ENCODE results near the gene ZNF407. TPM values are rescaled to one million over a fixed set of nuclear protein-coding genes. Genes with fewer than 3 reads are reported as not detected.

ZNF407 gene
- total and polyA plus RNA-seq, 2 donors: 5.1 to 9.7 TPM

DNA sequence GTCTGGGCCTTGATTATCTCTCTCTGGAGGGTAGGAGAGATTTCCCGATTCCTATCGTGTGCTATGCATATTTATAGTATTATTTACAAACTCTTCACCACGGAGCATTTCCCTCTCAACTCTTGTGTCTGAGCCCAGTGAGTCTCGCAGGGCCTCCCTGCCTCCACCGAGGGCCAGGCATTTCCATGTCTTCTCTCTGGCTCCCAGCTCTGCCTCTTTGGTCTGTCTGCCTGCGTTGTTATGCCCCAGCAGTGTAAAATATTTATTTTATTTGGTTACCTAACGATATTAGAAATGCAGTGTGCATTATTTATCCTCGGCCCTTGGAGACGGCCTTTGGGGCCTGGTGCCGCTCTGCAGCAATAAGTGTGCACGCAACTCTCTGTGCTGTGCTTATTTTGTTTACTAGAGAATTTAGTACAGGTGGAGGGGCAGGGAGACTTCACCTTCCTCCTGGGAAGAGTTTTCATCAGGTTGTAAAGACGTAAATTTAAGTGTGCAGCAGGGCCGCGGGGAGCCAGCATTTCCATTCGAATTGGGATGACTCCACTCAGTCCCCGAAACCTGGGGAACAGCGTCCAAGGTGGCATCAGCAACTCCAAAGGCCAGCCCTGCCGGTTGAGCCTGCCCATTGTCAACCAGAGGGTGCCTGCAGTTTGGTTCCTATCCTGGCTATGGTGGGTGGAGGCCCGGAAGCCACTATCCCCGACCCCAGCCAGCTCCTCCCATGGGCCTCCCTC, 511.1 kb downstream of the ZNF407 start:
- 90% methylated on average over 20 of the region's 20 CpGs for WGBS
- H3K27ac ChIP-seq (ENCODE audit: low read depth in 1 of 2, low read length in 1 of 2): no peak overlapping the region
- no peaks in the 10 kb centered on the region for H3K36me3 ChIP-seq (ENCODE audit: control insufficient read depth in 2 of 2, insufficient read depth in 2 of 2, low read length in 1 of 2)
- H3K27me3 ChIP-seq (ENCODE audit: control insufficient read depth in 2 of 2, insufficient read depth in 1 of 2, low read length in 1 of 2): peaks cover 0 to 4% of the 10 kb centered on the region in 2 donors
- no peaks in the 10 kb centered on the region for H3K4me1 ChIP-seq (ENCODE audit: control insufficient read depth in 2 of 2, insufficient read depth in 2 of 2, low read length in 2 of 2)
- no peak overlapping the region for H3K4me3 ChIP-seq (ENCODE audit: low read length in 2 of 2)
- no peaks in the 10 kb centered on the region for H3K9me3 ChIP-seq (ENCODE audit: control insufficient read depth in 2 of 2, insufficient read depth in 1 of 2, low read length in 1 of 2)
- DNase-seq (ENCODE audit: low read depth in 6 of 9, low spot score in 9 of 9): no peak

DNA sequence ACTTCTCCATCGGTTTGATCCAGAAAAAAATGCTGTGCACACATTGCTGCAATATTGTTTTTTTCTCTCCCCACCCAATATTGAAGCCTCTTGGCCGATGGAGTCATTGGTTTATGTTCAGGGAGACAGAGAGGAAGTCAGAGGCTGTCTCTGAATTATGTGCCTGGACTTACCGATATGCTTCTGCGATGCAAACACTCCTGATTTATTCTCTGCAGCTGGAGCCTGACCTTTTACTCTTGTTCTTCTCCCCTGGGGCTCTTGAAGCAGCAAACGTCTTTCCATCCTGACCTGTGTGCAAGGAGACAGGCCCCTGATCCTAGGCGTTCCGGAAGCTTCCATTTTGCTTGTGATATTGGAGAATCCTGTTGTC, 511.6 kb downstream of the ZNF407 start:
- WGBS: 91% methylated on average over 7 of the region's 7 CpGs
- H3K9me3 ChIP-seq (ENCODE audit: control insufficient read depth in 2 of 2, insufficient read depth in 1 of 2, low read length in 1 of 2): no peaks in the 10 kb centered on the region
- H3K4me1 ChIP-seq (ENCODE audit: control insufficient read depth in 2 of 2, insufficient read depth in 2 of 2, low read length in 2 of 2): no peaks in the 10 kb centered on the region
- H3K27ac ChIP-seq (ENCODE audit: low read depth in 1 of 2, low read length in 1 of 2): no peak overlapping the region
- DNase-seq (ENCODE audit: low read depth in 6 of 9, low spot score in 9 of 9): no peak
- no peak overlapping the region for H3K4me3 ChIP-seq (ENCODE audit: low read length in 2 of 2)
- peaks cover 0 to 4% of the 10 kb centered on the region in 2 donors for H3K27me3 ChIP-seq (ENCODE audit: control insufficient read depth in 2 of 2, insufficient read depth in 1 of 2, low read length in 1 of 2)
- H3K36me3 ChIP-seq (ENCODE audit: control insufficient read depth in 2 of 2, insufficient read depth in 2 of 2, low read length in 1 of 2): no peaks in the 10 kb centered on the region

DNA sequence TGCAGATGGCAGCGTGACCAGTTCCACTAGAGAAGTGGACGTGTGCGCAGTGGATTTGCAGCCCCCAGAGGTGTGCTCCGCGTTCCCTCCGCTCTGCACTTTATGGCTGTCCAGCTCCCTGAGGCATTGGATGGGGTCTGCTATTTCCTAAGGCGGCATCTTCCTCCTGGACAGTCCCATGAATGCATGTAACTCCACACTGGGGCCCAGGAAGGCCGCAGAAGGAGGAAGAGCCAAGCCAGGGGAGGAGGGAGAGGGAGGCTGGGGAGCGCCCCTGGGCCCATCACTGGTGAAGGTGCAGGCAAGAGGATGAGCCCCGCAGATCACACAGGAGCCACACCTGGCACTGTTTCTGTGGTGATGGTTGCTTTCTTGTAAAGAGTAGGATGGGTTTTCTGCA, 512.1 kb downstream of the ZNF407 start:
- WGBS: 97% methylated on average over 10 of the region's 10 CpGs
- no peak for DNase-seq (ENCODE audit: low read depth in 6 of 9, low spot score in 9 of 9)
- H3K27ac ChIP-seq (ENCODE audit: low read depth in 1 of 2, low read length in 1 of 2): no peak overlapping the region

DNA sequence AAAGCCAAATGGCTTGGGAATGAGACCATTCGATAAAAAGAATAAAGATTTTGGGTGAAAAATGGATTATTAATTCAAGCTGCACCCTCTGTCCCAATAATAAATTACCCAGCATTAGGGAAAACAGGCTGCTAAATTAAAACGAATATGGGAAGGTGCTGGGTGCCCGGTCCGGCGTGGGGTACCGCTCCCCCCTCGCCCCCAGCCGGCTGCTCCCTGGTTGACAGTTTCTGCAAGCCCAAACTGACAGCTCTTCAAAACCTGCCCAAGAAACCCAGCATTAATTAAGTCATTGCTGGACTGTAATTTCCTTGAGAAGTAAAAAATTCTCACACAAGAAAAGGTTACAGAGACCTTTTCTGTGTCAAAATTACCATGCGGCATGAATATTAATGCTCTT, 512.6 kb downstream of the ZNF407 start:
- WGBS: 97% methylated on average over 9 of the region's 9 CpGs
- no peaks in the 10 kb centered on the region for H3K4me1 ChIP-seq (ENCODE audit: control insufficient read depth in 2 of 2, insufficient read depth in 2 of 2, low read length in 2 of 2)
- no peak overlapping the region for H3K27ac ChIP-seq (ENCODE audit: low read depth in 1 of 2, low read length in 1 of 2)
- H3K27me3 ChIP-seq (ENCODE audit: control insufficient read depth in 2 of 2, insufficient read depth in 1 of 2, low read length in 1 of 2): peaks cover 0 to 4% of the 10 kb centered on the region in 2 donors
- no peaks in the 10 kb centered on the region for H3K36me3 ChIP-seq (ENCODE audit: control insufficient read depth in 2 of 2, insufficient read depth in 2 of 2, low read length in 1 of 2)
- no peak for DNase-seq (ENCODE audit: low read depth in 6 of 9, low spot score in 9 of 9)
- no peaks in the 10 kb centered on the region for H3K9me3 ChIP-seq (ENCODE audit: control insufficient read depth in 2 of 2, insufficient read depth in 1 of 2, low read length in 1 of 2)
- no peak overlapping the region for H3K4me3 ChIP-seq (ENCODE audit: low read length in 2 of 2)

More for the DNA sequence above, 512.1 kb downstream of the ZNF407 start:
- H3K4me1 ChIP-seq (ENCODE audit: control insufficient read depth in 2 of 2, insufficient read depth in 2 of 2, low read length in 2 of 2): no peaks in the 10 kb centered on the region
- no peaks in the 10 kb centered on the region for H3K9me3 ChIP-seq (ENCODE audit: control insufficient read depth in 2 of 2, insufficient read depth in 1 of 2, low read length in 1 of 2)
- H3K4me3 ChIP-seq (ENCODE audit: low read length in 2 of 2): no peak overlapping the region
- peaks cover 0 to 4% of the 10 kb centered on the region in 2 donors for H3K27me3 ChIP-seq (ENCODE audit: control insufficient read depth in 2 of 2, insufficient read depth in 1 of 2, low read length in 1 of 2)
- no peaks in the 10 kb centered on the region for H3K36me3 ChIP-seq (ENCODE audit: control insufficient read depth in 2 of 2, insufficient read depth in 2 of 2, low read length in 1 of 2)

DNA sequence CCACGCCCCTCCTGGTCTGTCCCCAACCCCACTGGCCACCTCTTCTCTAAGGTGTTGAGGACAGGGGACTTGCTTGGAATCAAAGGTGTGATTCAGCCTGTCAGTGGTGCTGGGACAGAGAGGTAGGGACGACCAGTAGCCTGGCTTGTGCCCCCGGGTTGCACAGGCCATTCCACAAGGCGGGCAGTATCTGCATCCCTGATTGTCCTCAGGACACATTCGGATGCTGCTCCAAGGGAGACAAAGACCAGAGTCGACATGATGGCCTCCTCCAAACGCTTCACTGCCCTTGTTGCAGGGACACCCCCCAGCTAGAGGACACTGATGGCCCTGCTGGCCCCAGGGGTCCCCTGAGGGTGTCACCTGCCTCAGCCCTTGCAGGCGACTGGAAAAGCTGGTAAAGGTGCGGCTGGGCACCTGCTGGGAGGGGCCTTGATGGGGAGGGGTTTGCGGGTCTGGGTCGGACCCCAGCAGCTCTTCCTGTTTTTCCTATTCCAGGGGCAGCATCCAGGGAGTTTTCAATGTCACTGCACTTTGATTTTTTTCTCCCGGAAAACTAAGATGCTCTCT, 513.3 kb downstream of the ZNF407 start:
- no peaks in the 10 kb centered on the region for H3K27me3 ChIP-seq (ENCODE audit: control insufficient read depth in 2 of 2, insufficient read depth in 1 of 2, low read length in 1 of 2)
- no peak for DNase-seq (ENCODE audit: low read depth in 6 of 9, low spot score in 9 of 9)
- no peaks in the 10 kb centered on the region for H3K4me1 ChIP-seq (ENCODE audit: control insufficient read depth in 2 of 2, insufficient read depth in 2 of 2, low read length in 2 of 2)

DNA sequence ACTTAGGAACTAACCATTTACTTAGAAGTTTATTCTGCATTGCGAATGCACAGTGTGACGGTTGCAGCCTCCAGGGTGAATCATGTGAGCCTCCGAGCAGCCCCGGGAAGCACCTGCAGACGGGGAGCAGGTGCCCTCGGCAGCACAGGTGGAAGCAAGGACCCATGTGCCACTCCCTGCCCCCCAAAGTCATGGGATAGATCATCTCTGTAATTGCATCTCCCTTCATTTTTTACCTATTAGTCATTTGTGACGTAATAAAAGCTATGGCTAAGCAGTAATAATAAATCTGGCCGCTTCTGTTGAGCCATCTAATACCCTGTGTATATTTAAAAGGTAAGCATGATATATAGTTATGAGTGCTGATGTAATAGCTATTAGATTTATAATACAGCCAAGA, 514.1 kb downstream of the ZNF407 start:
- no peak overlapping the region for H3K4me3 ChIP-seq (ENCODE audit: low read length in 2 of 2)
- no peaks in the 10 kb centered on the region for H3K9me3 ChIP-seq (ENCODE audit: control insufficient read depth in 2 of 2, insufficient read depth in 1 of 2, low read length in 1 of 2)
- no peak overlapping the region for H3K27ac ChIP-seq (ENCODE audit: low read depth in 1 of 2, low read length in 1 of 2)
- H3K36me3 ChIP-seq (ENCODE audit: control insufficient read depth in 2 of 2, insufficient read depth in 2 of 2, low read length in 1 of 2): no peaks in the 10 kb centered on the region
- 85% methylated on average over 8 of the region's 8 CpGs for WGBS
- H3K4me1 ChIP-seq (ENCODE audit: control insufficient read depth in 2 of 2, insufficient read depth in 2 of 2, low read length in 2 of 2): no peaks in the 10 kb centered on the region
- no peak for DNase-seq (ENCODE audit: low read depth in 6 of 9, low spot score in 9 of 9)
- no peaks in the 10 kb centered on the region for H3K27me3 ChIP-seq (ENCODE audit: control insufficient read depth in 2 of 2, insufficient read depth in 1 of 2, low read length in 1 of 2)

More for the DNA sequence above, 513.3 kb downstream of the ZNF407 start:
- Histone ChIP-seq H3K4me3 (ENCODE audit: low read length in 2 of 2) (no peak overlapping the region), H3K27ac (ENCODE audit: low read depth in 1 of 2, low read length in 1 of 2) (no peak overlapping the region), H3K9me3 (ENCODE audit: control insufficient read depth in 2 of 2, insufficient read depth in 1 of 2, low read length in 1 of 2) (no peaks in the 10 kb centered on the region), H3K36me3 (ENCODE audit: control insufficient read depth in 2 of 2, insufficient read depth in 2 of 2, low read length in 1 of 2) (no peaks in the 10 kb centered on the region)
- WGBS: 93% methylated on average over 12 of the region's 12 CpGs

DNA sequence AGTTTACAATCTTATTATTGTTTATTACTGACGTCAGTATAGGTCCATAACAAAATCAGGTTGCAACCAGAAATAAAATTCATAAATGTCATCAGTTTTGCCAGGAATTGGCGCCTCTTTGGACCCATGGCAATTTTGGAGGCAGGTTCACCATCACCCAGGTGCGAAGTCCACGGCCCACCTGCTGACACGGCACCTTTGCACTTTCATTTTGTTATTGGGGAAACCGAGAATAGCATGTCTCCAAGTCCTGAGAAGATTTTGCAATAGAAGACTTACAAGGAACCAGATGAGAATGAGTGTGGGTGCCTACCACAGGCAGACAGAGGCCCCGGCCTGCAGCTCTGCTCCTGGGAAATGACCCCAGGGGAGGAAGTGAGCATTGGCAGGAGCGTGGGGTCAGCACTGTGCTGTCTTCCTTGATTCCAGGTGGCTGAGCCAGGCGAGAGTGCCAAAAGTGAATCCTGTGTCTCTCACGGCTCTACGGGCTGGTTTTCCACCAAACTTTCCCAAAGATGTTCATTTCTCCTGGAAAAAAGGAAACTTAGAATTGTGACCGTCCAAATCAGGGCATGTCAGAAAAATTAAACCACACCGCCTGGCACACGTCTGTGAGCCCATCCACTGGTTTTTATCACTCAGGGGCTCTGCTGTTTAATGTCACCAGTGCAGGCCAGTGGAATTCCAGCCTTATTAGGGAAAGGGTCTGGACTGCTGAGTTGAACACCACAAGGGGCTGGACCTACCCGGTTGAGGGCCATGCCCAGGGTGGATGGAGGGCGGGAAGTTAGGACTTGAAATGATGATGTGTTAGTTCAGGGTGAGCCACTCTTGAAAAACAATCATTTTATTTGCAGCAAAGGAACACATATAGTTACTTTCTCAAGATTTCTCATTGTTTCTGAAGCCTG, 514.8 kb downstream of the ZNF407 start:
- 94% methylated on average over 16 of the region's 16 CpGs for WGBS
- Histone ChIP-seq H3K27me3 (ENCODE audit: control insufficient read depth in 2 of 2, insufficient read depth in 1 of 2, low read length in 1 of 2) (no peaks in the 10 kb centered on the region), H3K36me3 (ENCODE audit: control insufficient read depth in 2 of 2, insufficient read depth in 2 of 2, low read length in 1 of 2) (no peaks in the 10 kb centered on the region), H3K4me3 (ENCODE audit: low read length in 2 of 2) (no peak overlapping the region), H3K27ac (ENCODE audit: low read depth in 1 of 2, low read length in 1 of 2) (no peak overlapping the region), H3K4me1 (ENCODE audit: control insufficient read depth in 2 of 2, insufficient read depth in 2 of 2, low read length in 2 of 2) (no peaks in the 10 kb centered on the region), H3K9me3 (ENCODE audit: control insufficient read depth in 2 of 2, insufficient read depth in 1 of 2, low read length in 1 of 2) (no peaks in the 10 kb centered on the region)
- no peak for DNase-seq (ENCODE audit: low read depth in 6 of 9, low spot score in 9 of 9)

DNA sequence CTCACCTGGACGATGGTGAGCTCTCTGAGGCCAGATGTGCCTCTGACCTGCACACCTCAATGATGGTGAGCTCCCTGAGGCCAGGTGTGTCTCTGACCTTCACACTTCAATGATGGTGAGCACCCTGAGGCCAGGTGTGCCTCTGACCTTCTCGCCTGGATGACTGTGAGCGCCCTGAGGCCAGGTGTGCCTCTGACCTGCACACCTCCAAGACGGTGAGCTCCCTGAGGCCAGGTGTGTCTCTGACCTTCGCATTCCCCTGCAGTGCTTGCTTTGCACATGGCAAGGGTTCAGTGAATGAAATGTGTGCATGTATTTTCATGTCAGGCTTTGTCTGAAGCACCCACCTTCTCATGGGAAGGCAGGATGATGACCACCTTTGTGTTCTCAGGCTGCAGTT, 515.8 kb downstream of the ZNF407 start:
- Histone ChIP-seq H3K27ac (ENCODE audit: low read depth in 1 of 2, low read length in 1 of 2) (no peak overlapping the region), H3K4me3 (ENCODE audit: low read length in 2 of 2) (no peak overlapping the region), H3K9me3 (ENCODE audit: control insufficient read depth in 2 of 2, insufficient read depth in 1 of 2, low read length in 1 of 2) (no peaks in the 10 kb centered on the region), H3K36me3 (ENCODE audit: control insufficient read depth in 2 of 2, insufficient read depth in 2 of 2, low read length in 1 of 2) (no peaks in the 10 kb centered on the region), H3K4me1 (ENCODE audit: control insufficient read depth in 2 of 2, insufficient read depth in 2 of 2, low read length in 2 of 2) (no peaks in the 10 kb centered on the region), H3K27me3 (ENCODE audit: control insufficient read depth in 2 of 2, insufficient read depth in 1 of 2, low read length in 1 of 2) (no peaks in the 10 kb centered on the region)
- no peak for DNase-seq (ENCODE audit: low read depth in 6 of 9, low spot score in 9 of 9)
- 91% methylated on average over 5 of the region's 5 CpGs for WGBS

DNA sequence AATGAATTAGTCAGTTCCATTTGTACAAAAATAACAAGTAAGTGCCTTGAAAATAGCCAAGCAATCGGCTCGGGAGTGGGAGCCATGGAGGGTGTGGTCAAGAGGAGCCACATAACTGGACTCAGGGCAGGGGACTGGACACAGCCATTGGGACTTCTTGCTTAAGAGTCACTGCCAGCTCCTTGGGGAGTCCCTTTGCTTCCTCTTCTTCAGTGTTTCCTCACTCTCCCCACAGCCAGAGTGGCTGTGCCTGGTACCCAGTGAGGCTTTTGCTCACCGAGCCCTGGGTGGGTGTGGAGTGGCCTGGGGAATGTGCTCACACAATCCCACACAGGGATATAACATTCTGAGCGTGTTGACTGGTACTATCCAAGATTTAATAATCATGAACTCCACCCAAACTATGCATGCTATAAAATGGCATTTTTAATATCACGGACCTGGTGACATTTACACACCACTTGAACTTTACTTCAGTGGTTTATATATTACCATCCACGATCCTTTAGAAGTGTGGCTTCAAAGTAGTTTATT, 516.6 kb downstream of the ZNF407 start:
- no peaks in the 10 kb centered on the region for H3K27me3 ChIP-seq (ENCODE audit: control insufficient read depth in 2 of 2, insufficient read depth in 1 of 2, low read length in 1 of 2)
- H3K9me3 ChIP-seq (ENCODE audit: control insufficient read depth in 2 of 2, insufficient read depth in 1 of 2, low read length in 1 of 2): no peaks in the 10 kb centered on the region
- H3K4me1 ChIP-seq (ENCODE audit: control insufficient read depth in 2 of 2, insufficient read depth in 2 of 2, low read length in 2 of 2): no peaks in the 10 kb centered on the region
- no peaks in the 10 kb centered on the region for H3K36me3 ChIP-seq (ENCODE audit: control insufficient read depth in 2 of 2, insufficient read depth in 2 of 2, low read length in 1 of 2)
- no peak overlapping the region for H3K27ac ChIP-seq (ENCODE audit: low read depth in 1 of 2, low read length in 1 of 2)
- 85% methylated on average over 6 of the region's 6 CpGs for WGBS
- no peak for DNase-seq (ENCODE audit: low read depth in 6 of 9, low spot score in 9 of 9)
- H3K4me3 ChIP-seq (ENCODE audit: low read length in 2 of 2): no peak overlapping the region

Measured in thymus (tissue), 11 donors.